GM21825 (cell line): ENCODE data around the gene UNC5A.

Experiments used
- ATAC-seq: cut with Tn5 transposase; IDR thresholded peaks from one replicate; pipeline ENCODE4 v1.9.1; 2021; ENCODE audit warnings: mild to moderate bottlenecking, moderate library complexity; ENCODE audit not compliant: unreplicated experiment

UNC5A gene

DNA sequence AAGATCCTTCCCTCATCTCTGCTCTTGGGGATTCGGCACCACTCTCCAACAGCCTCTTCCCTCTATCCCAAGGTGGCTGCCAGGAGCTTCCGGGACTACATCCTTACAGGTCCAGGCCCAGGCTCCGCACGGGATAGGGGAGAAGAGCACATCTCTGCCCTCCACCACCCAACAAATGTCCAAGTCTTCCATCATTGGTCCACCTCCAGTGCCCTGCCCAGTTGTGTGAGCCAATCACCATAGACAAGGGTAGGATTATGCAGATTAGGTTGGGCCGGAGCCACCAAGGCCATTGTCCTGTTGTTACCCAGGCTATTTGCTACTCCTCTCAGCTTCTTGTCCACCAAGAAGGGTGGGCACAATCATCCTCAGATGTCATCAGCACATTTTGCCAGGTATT is 9.1 kb downstream of the UNC5A start:
- no peak for ATAC-seq

DNA sequence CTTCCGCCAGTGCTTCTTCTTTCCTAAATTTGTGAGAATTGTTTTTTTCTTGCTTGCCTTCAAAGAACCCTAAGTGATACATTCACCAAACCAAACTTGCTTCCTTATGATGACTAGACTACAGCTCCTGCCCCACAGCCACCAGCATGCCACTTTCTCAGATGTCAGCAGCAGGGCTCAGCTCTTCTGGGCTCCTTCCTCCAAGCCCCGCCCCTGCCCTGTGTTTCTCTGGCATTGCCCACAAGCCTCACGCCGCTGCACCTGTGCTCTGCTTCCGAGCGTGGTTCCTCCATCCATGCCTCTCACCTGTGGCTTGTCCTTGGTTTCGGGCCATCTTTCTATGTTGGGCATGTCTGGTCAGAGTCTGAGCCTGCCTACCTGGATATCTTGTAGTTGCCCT is 10.6 kb downstream of the UNC5A start:
- ATAC-seq, result no peak

DNA sequence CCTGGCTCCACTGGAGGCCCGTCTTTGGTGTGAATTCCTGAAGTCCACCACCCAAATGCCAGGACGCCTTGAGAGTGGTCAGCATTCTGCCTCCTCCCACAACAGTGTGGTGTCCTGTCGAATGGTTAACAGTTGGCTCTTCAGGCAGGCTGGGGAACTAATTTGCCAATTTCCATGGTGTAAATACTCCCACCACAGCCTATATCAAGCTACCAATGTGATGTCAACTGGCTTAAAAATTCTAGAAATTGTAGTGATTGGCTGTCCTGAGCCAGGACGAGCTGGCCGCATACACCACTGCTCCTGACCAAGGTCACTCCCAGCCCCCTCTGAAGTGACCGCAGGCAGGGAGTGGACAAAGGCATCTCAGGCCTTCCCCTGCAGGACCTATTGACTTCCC is 11.1 kb downstream of the UNC5A start:
- ATAC-seq, result no peak

DNA sequence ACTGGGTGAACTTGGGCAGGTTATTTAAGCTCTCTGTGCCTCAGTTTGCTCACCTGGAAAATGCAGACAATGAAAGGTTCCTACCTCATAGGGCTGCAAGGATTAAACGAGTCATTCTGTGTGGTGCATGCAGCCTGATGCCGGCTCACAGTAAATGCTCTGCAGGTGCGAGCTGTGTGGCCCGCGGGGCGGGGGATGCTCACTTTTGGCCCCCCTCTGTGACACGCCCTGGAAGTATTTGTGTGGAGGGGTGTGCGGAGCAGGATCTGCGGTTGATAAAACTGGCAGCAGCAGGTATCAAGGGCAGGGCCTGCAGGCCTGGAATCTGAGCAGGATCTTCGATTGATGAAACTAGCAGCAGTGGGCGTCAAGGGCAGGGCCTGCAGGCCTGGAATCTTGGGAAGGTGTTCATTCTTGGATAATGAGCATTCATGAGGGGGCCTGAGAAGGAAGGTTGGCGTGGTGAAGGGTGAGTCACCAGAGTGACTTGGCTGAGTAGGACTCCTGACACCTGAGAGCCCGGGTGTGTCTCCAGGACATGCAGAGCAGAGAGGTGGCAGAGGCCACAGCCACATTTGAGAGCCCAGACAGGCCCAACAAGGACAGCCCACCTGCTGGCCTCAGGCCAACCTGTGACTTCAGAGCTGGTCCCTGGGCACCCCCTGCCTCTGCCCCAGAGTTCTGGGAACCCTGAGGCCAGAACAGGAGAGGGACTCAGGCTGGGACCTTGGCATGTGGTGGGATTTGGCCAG is 11.9 kb downstream of the UNC5A start:
- ATAC-seq, result no peak

DNA sequence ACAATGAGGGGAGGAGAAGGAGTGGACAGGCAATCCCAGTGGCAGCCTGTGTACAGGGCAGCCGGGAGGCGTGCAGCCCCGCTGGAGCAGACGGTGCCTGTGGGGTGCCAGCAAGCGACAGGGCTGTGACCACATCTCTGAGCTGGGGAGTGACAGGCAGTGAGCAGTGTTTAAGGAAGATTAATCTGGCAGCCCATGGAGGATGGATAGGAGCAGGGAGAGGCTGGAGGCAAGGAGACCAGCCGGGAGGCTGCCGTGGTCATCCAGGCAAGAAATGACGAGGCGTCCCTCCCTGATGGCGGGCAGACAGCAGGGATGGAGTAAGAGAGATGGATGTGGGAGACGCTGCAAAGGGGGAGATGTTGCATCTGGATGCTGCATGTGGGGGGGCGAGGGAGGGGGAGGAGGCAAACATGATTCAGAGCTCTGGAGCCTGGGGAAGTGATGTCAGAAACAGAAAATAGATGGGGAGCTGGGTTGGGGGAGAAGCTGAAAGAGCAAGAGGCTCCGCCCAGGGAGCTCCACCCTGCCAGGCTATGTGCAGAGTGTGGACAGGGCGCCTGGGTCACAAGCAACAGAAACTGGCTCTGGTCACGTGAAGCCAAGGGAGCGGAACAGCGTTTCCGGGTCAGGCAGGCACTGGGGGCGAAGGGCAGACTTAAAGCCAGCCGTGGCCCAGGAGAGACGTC is 12.6 kb downstream of the UNC5A start:
- ATAC-seq, result no peak

DNA sequence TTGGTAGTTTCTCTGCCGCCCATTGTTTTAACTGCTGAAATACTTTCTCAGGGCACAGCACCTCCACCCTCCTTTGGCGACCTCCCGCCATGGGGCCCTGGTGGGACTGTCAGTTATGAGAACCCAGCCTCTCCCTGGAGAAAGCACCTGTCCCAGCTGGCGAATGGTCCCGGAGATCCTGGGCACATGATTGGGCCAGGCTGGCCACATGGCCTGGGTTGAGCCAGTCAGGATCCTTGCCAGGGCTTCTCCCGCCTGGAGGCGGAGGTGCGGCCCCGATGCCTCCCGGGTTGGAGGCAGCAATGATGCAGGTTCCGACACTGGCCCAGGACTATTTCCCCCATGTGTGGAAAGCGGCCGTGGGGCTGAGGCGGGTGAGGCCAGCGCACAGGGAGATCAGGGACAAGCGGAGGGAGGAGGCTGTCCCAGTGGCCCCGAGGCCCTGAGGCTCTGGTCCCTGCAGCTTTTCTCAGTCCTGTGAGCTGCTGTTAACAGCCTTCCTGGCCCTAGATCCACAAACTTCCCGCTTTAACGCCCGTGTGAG is 13.6 kb downstream of the UNC5A start:
- ATAC-seq, result no peak

DNA sequence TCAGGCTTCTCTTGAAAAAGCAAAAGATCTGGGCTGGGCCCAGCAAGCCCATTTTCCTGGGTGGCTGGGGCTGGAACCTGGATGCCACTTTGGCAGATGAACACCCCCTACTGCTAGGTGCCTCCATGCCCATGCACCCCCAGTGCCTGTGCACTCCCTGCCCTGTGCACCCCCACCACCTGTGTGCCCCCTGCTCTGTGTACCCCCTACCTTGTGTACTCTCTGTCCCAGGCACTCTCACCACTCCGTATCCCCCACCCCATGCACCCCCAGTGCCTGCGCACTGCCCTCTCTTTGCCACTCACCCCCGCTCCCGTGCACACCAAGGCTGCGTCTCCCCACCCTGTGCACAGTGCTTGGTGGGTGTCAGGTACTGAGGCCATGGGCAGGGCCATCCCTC is 14.2 kb downstream of the UNC5A start:
- ATAC-seq, result no peak

DNA sequence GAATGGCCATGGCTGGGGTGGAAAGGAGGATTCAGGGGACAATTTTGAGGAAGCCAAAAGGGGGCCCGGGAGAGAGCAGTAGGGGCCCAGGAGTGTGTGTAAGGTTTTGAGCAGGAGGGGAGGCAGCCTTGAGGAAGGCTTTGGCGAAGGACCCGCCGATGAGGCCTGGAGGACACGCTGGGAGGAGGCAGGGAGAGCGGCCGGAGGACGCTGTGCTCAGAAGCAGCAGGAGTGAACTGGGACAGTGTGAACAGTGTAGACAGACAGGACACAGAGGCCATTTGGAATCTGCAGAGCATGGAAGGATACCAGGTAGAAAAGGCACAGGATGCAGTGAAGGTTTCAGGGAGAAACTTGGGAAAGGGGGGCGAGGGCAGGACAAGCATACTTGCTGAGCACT is 14.9 kb downstream of the UNC5A start:
- ATAC-seq, result no peak

DNA sequence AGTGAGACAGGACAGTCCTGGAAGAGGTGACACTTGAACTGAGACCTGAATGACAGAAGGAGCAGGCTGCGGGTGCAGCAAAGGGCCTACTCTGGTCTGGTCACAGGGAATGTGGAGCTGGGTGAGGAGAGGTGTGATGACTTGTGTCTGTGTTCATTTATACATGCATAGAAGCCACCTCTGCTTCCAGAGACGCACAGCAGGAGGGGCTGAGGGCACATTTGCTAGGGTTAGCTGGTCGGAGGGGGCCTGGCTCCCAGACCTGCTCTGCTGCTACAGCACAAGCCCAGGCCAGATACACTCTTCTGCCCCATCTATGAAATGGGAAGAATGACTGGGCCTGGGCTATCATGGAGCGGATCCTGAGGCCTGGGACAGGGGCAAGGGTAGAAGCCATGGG is 15.6 kb downstream of the UNC5A start:
- ATAC-seq, result no peak

DNA sequence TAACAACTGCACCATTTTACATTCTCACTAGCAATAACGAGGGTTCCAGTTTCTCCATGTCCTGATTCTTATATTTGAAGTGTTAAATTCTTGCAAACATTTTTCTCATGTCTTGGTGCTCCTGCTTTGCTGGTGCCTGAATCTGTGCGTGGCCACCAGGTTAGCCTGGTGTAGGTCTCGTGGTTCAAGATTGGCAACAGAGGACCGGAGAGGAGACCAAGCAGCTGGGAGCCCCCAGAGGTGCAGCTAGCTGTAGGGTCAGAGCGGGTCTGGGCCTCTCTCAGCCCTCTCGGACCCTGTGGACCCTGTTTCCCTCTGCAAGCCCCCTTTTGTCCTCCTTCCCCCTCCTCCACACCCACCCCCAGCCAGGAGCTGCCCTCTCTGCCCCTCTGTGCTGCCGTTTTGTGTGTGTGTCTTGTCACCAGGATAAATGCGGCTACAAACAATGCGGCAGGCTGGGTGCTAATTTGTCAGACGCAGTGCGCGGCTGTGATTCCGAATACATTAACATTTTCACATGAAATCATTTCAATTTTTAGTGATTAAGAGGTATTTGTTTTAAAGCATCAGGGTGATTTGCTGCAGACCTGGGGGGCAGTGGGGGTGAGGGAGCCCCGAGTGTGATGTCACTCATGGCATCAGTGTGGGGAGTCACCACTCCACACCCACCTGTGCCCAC is 17.5 kb downstream of the UNC5A start:
- ATAC-seq, result no peak

DNA sequence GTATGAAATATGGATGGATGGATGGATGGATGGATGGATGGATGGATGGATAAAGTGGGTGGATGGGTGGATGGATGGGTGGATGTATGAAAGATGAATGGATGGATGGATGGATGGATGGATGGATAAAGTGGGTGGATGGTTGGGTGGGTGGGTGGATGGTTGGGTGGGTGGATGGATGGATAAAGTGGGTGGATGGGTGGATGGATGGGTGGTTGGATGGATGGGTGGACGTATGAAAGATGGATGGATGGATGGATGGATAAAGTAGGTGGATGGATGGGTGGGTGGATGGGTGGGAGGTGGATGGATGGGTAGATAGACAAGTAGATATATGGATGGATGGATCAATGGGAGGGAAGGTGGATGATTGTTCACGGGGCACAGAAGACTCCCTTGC is 19.0 kb downstream of the UNC5A start:
- no peak for ATAC-seq

DNA sequence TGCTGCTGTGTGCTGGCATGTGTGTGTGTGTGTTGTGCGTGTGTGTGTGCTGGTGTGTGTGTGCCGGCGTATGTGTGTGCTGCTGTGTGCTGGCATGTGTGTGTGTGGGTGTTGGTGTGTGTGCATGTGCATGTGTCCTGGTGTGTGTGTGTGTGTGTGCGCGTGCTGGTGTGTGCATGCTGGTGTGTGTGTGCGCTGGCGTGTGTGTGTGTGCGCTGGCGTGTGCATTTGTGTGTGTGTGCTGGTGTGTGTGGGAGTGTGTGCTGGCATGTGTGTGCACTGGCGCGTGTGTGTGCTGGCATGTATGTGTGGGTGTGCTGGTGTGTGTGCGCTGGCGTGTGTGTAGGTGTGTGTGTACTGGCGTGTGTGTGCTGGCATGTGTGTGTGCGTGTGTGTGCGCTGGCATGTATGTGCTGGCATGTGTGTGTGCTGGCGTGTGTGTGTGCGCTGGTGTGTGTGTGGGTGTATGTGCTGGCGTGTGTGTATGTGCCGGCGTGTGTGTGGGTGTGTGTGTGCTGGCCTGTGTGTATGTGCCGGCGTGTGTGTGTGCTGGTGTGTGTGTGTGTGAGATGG is 20.1 kb downstream of the UNC5A start:
- ATAC-seq, result no peak

DNA sequence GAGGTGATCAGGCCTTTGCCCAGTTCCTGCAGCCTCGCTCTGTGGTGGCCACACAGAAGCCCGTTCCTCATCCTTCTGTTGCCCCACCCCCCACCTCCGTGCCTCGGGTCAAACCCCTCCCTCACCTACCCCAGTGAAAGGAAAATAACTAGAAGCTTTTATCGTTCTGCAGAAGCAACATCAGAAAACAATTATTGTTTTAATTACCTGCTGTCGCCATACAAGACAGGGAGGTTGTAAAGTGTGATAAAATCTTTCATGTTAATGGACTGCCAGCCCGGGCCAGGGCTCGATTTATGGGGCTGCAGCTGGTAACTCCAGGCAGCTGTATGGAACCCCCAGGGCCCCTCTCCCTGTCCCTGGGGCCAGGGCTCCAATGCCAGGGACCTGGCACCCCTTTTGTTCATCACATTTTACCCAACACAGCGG is 20.6 kb downstream of the UNC5A start:
- ATAC-seq, result no peak

DNA sequence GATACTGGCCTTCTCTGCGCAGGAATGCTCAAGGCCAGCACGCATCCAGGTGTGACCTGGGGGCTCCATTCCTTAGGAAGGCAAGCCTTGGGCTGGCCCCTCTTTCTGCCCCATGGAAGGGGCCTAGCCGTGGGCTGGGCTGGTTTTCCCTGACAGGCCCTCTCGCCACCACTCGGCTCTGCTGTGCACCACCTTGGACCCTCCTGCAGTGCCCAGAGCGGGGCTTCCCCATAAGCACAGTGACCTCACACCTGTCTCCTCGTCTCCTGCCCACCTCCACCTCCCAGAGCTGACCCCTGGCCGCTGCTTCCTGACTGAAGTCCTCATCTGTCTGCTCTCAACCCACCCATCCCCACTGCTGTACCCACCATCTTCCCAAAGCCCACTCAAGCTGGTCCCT is 21.1 kb downstream of the UNC5A start:
- ATAC-seq, result no peak

DNA sequence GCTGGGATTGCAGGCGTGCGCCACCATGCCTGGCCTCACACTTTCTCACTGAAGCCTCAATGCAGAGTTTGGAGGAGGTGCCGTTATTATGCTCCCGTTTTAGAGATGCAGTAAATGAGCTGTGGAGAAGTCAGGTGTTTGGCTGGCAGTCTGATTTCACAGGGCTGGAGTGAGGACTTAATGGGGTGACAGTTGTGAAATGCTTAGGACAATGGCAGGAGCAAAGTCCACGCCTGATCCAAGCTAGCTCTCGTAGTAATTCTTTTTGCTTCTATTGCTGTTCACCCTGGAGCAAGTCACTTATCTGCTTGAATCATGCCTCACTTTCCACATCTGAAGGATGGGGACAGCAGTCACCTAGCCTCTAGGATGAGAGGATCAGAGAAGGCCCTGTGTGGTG is 21.8 kb downstream of the UNC5A start:
- ATAC-seq, result no peak

DNA sequence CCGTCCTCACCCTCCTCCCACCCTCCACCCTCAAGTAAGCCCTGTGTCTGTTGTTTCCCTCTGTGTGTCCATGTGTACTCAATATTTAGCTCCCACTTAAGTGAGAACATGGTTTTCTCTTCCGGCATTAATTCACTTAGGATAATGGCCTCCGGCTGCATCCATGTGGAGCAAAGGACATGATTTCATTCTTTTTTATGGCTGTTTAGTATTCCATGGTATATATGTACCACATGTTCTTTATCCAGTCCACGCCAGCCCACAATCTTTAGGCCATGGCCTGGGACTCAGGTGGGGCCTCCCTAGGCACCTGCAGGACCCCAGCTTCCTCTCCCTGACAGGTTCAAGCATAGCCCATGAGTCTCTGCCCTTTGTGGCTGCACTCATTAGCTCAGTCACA is 22.9 kb downstream of the UNC5A start:
- ATAC-seq, result no peak

DNA sequence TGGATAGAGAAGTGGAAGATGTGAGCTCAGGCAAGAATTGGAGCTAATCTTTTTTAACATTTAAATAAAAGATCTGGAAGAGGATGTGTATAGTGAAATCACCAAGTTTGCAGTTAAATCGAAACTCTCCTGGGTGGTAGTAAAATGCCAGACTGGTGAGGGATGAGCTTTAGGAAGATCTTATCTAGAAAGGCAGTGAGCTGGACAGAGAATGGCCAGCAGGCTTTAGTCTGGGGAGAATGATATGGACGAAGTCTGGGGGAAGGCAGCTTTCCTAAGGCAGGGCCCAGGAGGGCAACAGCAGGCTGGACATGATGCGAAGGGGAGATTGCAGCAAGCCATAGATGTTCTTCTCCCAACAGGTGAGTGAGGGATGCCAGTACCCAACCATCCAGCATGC is 25.6 kb downstream of the UNC5A start:
- ATAC-seq, result no peak

DNA sequence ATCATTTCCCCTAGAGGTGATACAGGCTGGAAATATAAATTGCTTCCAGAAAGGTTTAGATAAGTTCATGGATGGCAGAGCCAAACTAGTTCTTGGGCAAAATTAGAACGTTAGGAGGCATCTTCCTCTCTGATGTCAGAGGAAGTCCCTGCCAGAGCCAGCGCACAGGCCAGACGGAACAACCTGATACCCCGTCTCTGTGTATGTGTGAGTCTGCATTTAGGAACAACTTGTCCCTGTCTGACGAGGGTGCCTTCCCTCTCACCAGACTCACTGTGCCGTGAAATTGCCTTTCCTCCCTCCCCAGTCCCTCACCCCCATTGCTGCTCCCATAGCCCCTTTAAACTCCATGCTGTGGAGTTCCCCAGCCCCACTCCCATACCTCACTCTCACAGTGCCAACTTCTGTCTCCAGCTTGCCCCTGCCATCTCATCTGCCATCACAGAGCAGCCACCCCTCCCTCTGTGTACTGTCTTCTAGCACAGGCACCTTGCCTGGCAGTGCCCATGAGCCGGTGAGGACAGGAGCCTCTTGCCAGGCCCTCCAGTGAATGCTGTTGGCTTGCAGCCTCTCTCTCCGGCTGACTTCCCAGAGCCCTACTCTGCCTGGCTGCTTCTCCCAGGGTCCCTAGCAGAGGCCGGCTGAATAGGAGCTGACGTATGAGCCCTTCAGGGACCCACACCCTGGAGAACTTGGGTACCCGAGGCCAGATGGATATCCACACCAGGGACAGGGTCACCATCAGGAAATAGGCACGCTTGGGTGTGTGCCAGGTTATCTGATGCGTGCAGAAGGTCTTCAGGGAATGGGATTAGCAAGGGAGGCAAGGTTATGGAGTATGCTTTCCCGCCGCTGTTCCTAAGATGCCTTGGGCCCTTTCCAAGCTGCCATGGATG is 26.7 kb downstream of the UNC5A start:
- no peak for ATAC-seq

DNA sequence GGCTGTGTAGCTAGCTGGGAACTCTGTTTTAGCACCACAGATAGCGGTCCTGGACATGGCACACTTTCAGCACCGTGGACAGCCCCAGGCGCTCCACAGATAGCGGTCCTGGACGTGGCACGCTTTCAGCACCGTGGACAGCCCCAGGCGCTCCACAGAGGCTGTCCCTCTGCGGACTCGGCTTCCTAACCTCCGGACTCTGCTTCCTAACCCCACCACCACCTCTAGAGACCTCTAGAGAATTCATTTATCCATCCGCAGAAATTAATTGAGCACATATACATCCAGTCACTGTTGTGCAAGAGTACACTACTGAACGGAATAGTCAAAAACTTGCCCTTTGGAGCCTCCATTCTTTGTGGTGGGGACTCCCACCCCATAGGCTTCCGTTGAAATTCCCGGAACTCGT is 27.4 kb downstream of the UNC5A start:
- no peak for ATAC-seq

DNA sequence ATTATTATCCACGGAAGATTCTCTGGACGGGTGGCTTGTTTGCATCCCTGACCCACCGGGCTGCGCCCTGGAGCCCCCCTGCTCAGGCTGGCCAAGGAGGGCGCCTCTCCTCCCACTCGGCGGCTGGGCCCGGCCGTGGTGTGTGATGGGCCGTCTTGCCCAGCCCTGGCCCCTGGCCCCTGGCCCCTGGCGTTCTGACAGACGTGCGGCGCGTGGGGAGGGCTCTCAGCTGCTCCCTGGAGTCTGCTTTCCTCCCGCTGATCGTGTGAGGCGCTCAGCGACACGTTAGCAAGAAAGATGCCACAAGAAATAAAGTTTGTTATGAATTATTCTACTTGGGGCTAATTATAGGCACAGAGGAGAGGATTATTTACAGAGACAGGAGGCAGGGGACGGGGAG is 33.3 kb downstream of the UNC5A start:
- ATAC-seq, result no peak

DNA sequence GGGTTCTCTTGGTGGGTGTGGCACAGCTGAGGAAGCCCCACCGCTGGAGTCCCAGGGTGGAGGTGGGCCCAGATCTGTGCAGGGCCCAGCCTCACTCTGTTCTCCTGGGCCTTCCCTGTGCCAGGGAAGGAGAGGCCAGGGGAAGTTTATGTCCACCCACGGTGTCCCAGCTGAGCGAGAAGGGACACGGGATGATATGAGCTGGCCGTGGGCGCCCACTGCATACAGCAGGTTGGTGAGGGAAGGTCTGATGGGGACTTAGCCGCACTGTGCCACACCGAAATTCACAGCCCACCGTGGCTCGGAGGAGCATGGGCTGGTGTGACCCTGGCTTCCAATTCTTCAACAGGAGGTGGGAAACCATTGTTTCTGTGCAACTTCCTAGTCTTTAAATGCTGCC is 33.9 kb downstream of the UNC5A start:
- ATAC-seq, result no peak
